Neural cell (in vitro differentiated cells): Measurements from ENCODE around the gene ST7L. TPM values are rescaled to one million over a fixed set of nuclear protein-coding genes. Genes with fewer than 3 reads are reported as not detected.

Experiments
- H2AFZ ChIP-seq: fragments of 200-600, 300-800 bp; sonication (generic), shearing (Covaris generic); 2 replicates; pipeline ENCODE4 v1.6.0; 2014; ENCODE audit warnings: low read depth, mild to moderate bottlenecking, antibody characterized with exemption, low read length, moderate library complexity
- H3F3A ChIP-seq: fragments of 200-600 bp; shearing (Covaris generic); 2 replicates; pipeline ENCODE4 v1.6.1; 2016; ENCODE audit warnings: mild to moderate bottlenecking, moderate library complexity, mixed read lengths, antibody characterized with exemption, low read length; ENCODE audit not compliant: insufficient read depth, poor library complexity, severe bottlenecking
- H3K27ac ChIP-seq: fragments of 200-600, 300-800 bp; sonication (generic), shearing (Covaris generic); 2 replicates; pipeline ENCODE4 v1.5.1; 2014; ENCODE audit warnings: mild to moderate bottlenecking, low read length, moderate library complexity
- H3K27me3 ChIP-seq: fragments of 300-800, 200-600 bp; sonication (generic), shearing (Covaris generic); 2 replicates; pipeline ENCODE4 v1.6.0; 2014; ENCODE audit warnings: mild to moderate bottlenecking, low read depth, low read length, moderate library complexity; ENCODE audit not compliant: insufficient read depth
- H3K36me3 ChIP-seq: fragments of 300-800, 200-600 bp; sonication (generic), shearing (Covaris generic); 2 replicates; pipeline ENCODE4 v1.5.1; 2014; ENCODE audit warnings: mild to moderate bottlenecking, antibody characterized with exemption, low read length, moderate library complexity; ENCODE audit not compliant: insufficient read depth
- H3K4me2 ChIP-seq: fragments of 300-800, 200-600 bp; sonication (generic), shearing (Covaris generic); 2 replicates; pipeline ENCODE4 v1.6.0; 2014; ENCODE audit warnings: mild to moderate bottlenecking, low read length
- H3K4me3 ChIP-seq: fragments of 300-800, 200-600 bp; sonication (generic), shearing (Covaris generic); 2 replicates; pipeline ENCODE4 v1.5.1; 2014; ENCODE audit warnings: mild to moderate bottlenecking, low read length, moderate library complexity
- H3K79me2 ChIP-seq: fragments of 200-600 bp; shearing (Covaris generic); replicated peaks from 2 replicates; pipeline ENCODE4 v1.6.0; 2014; ENCODE audit warnings: mild to moderate bottlenecking, low read length, moderate library complexity; ENCODE audit not compliant: insufficient read depth
- H3K9ac ChIP-seq: fragments of 300-800, 200-600 bp; sonication (generic), shearing (Covaris generic); 2 replicates; pipeline ENCODE4 v1.6.1; 2016; ENCODE audit warnings: mild to moderate bottlenecking, low read length, mixed read lengths
- H3K9me2 ChIP-seq: fragments of 200-600 bp; shearing (Covaris generic); 2 replicates; pipeline ENCODE4 v1.6.1; 2016; ENCODE audit warnings: mild to moderate bottlenecking, low read length, mixed read lengths; ENCODE audit not compliant: insufficient read depth
- H3K9me3 ChIP-seq: fragments of 200-600, 300-800 bp; sonication (generic), shearing (Covaris generic); 2 replicates; pipeline ENCODE4 v1.6.1; 2016; ENCODE audit warnings: mild to moderate bottlenecking, mixed run types, low read length, moderate library complexity, mixed read lengths
- H4K20me1 ChIP-seq: fragments of 200-600 bp; shearing (Covaris generic); 2 replicates; pipeline ENCODE4 v1.6.1; 2016; ENCODE audit warnings: mild to moderate bottlenecking, mixed run types; ENCODE audit not compliant: insufficient read depth
- EP300 ChIP-seq: fragments of 450-650 bp; conservative IDR thresholded peaks from 2 replicates; pipeline ENCODE4 v1.6.1; 2014; ENCODE audit warnings: antibody characterized with exemption, mild to moderate bottlenecking, moderate library complexity; ENCODE audit not compliant: poor library complexity, severe bottlenecking
- EZH2 ChIP-seq: fragments of 200-600, 300-800 bp; shearing (Covaris generic), sonication (generic); IDR thresholded peaks from 2 replicates; pipeline ENCODE4 v1.6.1; 2014; ENCODE audit warnings: antibody characterized with exemption, low read length, borderline replicate concordance, mild to moderate bottlenecking; ENCODE audit not compliant: insufficient read depth, poor library complexity, severe bottlenecking
- MXI1 ChIP-seq: fragments of 450-650 bp; conservative IDR thresholded peaks from 2 replicates; pipeline ENCODE4 v1.6.1; 2014; ENCODE audit warnings: antibody characterized with exemption, mild to moderate bottlenecking; ENCODE audit not compliant: poor library complexity, severe bottlenecking
- POLR2AphosphoS5 ChIP-seq: IDR thresholded peaks from 2 replicates; pipeline ENCODE4 v1.6.1; 2012
- RAD21 ChIP-seq: fragments of 450-650 bp; conservative IDR thresholded peaks from 2 replicates; pipeline ENCODE4 v1.6.1; 2014; ENCODE audit warnings: antibody characterized with exemption, mild to moderate bottlenecking, moderate library complexity
- SMC3 ChIP-seq: fragments of 450-650 bp; conservative IDR thresholded peaks from 2 replicates; pipeline ENCODE4 v1.6.1; 2014; ENCODE audit warnings: antibody characterized with exemption, mild to moderate bottlenecking, moderate library complexity; ENCODE audit not compliant: poor library complexity
- TAF1 ChIP-seq: IDR thresholded peaks from 2 replicates; pipeline ENCODE4 v1.6.1; 2012; ENCODE audit warnings: low read depth
- polyA plus RNA-seq: library from polyadenylated mRNA; depleted of rRNA; stranded (reverse); fragments of >200 nt; gene quantifications from 2 replicates; pipeline ENCODE4 v1.2.3, GENCODE V29; 2014
- TF ChIP-seq, protein P1 (sequence below): IDR thresholded peaks from 2 replicates; pipeline ENCODE4 v1.6.1; 2012; ENCODE audit warnings: borderline replicate concordance
- TF ChIP-seq, protein P2 (sequence below): fragments of 450-650 bp; IDR thresholded peaks from 2 replicates; pipeline ENCODE4 v1.5.1; 2014; ENCODE audit warnings: antibody characterized with exemption, mild to moderate bottlenecking, moderate library complexity; ENCODE audit not compliant: poor library complexity, severe bottlenecking

The ST7L gene
- polyA plus RNA-seq, 1 donor from 2014 or later = 33.7 TPM

GRCh38 chr1:112558634-112559033 lies 60.3 kb downstream of the ST7L start:
- Histone ChIP-seq H2AFZ (no peak overlapping the region), H3F3A (no peaks in the 10 kb centered on the region), H4K20me1 (no peaks in the 10 kb centered on the region), H3K36me3 (no peaks in the 10 kb centered on the region), H3K9me3 (no peaks in the 10 kb centered on the region), H3K4me2 (no peak overlapping the region), H3K27me3 (no peaks in the 10 kb centered on the region), H3K27ac (no peak overlapping the region), H3K79me2 (no peaks in the 10 kb centered on the region), H3K9ac (no peak overlapping the region), H3K9me2 (no peaks in the 10 kb centered on the region), H3K4me3 (no peak overlapping the region)
- TF ChIP-seq, protein P1, sequence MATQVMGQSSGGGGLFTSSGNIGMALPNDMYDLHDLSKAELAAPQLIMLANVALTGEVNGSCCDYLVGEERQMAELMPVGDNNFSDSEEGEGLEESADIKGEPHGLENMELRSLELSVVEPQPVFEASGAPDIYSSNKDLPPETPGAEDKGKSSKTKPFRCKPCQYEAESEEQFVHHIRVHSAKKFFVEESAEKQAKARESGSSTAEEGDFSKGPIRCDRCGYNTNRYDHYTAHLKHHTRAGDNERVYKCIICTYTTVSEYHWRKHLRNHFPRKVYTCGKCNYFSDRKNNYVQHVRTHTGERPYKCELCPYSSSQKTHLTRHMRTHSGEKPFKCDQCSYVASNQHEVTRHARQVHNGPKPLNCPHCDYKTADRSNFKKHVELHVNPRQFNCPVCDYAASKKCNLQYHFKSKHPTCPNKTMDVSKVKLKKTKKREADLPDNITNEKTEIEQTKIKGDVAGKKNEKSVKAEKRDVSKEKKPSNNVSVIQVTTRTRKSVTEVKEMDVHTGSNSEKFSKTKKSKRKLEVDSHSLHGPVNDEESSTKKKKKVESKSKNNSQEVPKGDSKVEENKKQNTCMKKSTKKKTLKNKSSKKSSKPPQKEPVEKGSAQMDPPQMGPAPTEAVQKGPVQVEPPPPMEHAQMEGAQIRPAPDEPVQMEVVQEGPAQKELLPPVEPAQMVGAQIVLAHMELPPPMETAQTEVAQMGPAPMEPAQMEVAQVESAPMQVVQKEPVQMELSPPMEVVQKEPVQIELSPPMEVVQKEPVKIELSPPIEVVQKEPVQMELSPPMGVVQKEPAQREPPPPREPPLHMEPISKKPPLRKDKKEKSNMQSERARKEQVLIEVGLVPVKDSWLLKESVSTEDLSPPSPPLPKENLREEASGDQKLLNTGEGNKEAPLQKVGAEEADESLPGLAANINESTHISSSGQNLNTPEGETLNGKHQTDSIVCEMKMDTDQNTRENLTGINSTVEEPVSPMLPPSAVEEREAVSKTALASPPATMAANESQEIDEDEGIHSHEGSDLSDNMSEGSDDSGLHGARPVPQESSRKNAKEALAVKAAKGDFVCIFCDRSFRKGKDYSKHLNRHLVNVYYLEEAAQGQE = no peak
- TF ChIP-seq RAD21 (no peak), EZH2 (no peak), POLR2AphosphoS5 (no peak), MXI1 (no peak), EP300 (no peak), TAF1 (no peak), SMC3 (no peak)
- TF ChIP-seq, protein P2, sequence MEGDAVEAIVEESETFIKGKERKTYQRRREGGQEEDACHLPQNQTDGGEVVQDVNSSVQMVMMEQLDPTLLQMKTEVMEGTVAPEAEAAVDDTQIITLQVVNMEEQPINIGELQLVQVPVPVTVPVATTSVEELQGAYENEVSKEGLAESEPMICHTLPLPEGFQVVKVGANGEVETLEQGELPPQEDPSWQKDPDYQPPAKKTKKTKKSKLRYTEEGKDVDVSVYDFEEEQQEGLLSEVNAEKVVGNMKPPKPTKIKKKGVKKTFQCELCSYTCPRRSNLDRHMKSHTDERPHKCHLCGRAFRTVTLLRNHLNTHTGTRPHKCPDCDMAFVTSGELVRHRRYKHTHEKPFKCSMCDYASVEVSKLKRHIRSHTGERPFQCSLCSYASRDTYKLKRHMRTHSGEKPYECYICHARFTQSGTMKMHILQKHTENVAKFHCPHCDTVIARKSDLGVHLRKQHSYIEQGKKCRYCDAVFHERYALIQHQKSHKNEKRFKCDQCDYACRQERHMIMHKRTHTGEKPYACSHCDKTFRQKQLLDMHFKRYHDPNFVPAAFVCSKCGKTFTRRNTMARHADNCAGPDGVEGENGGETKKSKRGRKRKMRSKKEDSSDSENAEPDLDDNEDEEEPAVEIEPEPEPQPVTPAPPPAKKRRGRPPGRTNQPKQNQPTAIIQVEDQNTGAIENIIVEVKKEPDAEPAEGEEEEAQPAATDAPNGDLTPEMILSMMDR = no peak

DNA sequence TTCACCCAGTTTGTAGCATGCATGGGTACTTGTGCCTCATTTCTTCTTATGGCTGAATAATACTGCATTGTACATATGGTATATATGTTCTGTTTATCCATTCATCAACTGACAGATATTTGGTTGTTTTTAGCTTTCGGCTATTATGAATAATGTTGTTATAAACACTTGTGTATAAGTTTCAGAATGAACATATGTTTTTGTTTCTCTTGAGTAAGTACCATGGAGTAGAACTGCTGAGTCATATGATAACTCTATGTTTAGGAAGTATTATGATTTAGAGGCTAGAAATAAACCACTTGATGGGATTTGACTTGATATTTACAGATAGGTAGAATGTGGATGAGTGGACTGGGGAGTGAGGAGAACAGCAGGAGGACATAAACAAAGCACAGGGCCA lies 61.6 kb downstream of the ST7L start:
- Histone ChIP-seq H3K9me2 (no peaks in the 10 kb centered on the region), H3K27me3 (no peaks in the 10 kb centered on the region), H4K20me1 (no peaks in the 10 kb centered on the region), H3K9me3 (no peaks in the 10 kb centered on the region), H3K4me3 (no peak overlapping the region), H3K9ac (no peak overlapping the region), H3K4me2 (no peak overlapping the region), H2AFZ (no peak overlapping the region), H3K27ac (no peak overlapping the region), H3F3A (no peaks in the 10 kb centered on the region), H3K79me2 (no peaks in the 10 kb centered on the region), H3K36me3 (no peaks in the 10 kb centered on the region)
- TF ChIP-seq SMC3 = no peak
- TF ChIP-seq, protein P1 = no peak
- TF ChIP-seq EZH2 = no peak
